Measurements from ENCODE around the gene OTUD3. TPM values are rescaled to one million over a fixed set of nuclear protein-coding genes. Genes with fewer than 3 reads are reported as not detected.
A peak's percentile ranks its signal among the peaks of the same experiment; 100 is the strongest.

OTUD3 gene
- total and polyA plus RNA-seq, 9 of the 15 experiments (the other 6 are each of a cell fraction or from before 2014, with no cell fraction given): 2.0 to 16.6 (median 11.0) TPM

DNA sequence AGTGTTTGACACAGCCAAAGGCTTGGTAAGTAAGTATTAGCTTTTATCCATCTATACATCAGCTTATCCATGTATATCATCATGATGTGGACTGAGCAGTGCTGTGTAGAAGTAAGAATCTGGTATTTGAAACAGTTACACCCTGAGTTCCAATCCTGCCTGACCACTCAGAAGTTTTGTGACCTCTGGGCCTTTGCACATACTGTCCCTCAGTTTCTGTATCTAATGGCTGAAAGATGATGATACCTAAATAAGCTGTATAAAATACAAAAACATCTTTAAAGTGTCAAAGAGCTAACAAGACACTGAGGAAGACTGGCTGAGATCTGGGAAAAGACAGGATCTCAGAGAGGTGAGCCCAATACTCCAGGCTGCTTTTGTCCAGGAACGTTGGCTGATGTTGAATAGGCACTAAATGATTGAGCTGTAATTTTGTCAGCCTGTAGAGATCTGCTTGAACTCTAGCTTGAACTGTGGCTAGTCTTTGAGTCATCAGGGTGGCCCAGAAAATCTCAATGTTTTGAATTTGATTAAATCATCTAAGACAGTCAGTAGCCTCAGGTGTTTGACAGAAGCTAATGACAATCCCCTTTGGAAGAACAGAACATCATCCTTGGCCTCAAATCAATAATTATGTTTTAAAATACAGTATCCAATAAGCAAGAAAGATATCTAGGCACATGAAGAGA, 20.2 kb upstream of the OTUD3 start:
- ATAC-seq (no peak), DNase-seq (ENCODE audit: extremely low read depth in 1 of 4, low spot score in 3 of 4) (no peak), FAIRE-seq (no peak)
- ChIA-PET CTCF (ENCODE audit: low intra/inter-chr PET ratio) (interaction anchor here (0.5 kb wide), 1 partner anchor 63 kb away, joined by 7 read pairs; no protein-coding TSS in a partner anchor), POLR2A (interaction anchor here (0.7 to 2.2 kb wide), 4 partner anchors 10 to 467 kb away, joined by 3 to 6 read pairs (median 4); no protein-coding TSS in a partner anchor)
- Histone ChIP-seq H3K9ac (ENCODE audit: insufficient read depth in 1 of 2, low read depth in 2 of 2, low read length in 2 of 2) (no peak overlapping the region), H3K27me3 (ENCODE audit: control insufficient read depth in 2 of 2, insufficient read depth in 2 of 2, low read length in 2 of 2) (peaks cover 2 to 9% of the 10 kb centered on the region in 2 experiments; a peak in 3 of 5 replicates), H4K20me1 (replicated peaks; ENCODE audit: control insufficient read depth, insufficient read depth, low read length) (no peaks in the 10 kb centered on the region; the same call in 1 of the 2 replicates), H3K79me2 (ENCODE audit: control insufficient read depth, insufficient read depth, low read length) (no peaks in the 10 kb centered on the region), H2AFZ (ENCODE audit: low read depth, low read length) (no peak overlapping the region), H3K9me1 (ENCODE audit: control insufficient read depth, insufficient read depth, low read length) (no peaks in the 10 kb centered on the region), H3K4me3 (no peak overlapping the region), H3K9me3 (replicated peaks; ENCODE audit: control insufficient read depth, insufficient read depth, low read depth, low read length) (no peaks in the 10 kb centered on the region; the same call in 1 of the 2 replicates), H3K36me3 (ENCODE audit: control insufficient read depth, insufficient read depth, low read length) (no peaks in the 10 kb centered on the region), H3K27ac (ENCODE audit: extremely low read depth, low read depth, low read length) (no peak overlapping the region), H3K4me2 (ENCODE audit: insufficient read depth, low read length) (no peak overlapping the region), H3K4me1 (replicated peaks in 1 of 2; ENCODE audit: control insufficient read depth in 2 of 2, insufficient read depth in 2 of 2, low read length in 2 of 2) (peaks cover 0 to 13% of the 10 kb centered on the region in 2 experiments; a peak in 2 of 5 replicates)
- in situ Hi-C loops (cut with MboI) (no loop called here), intact Hi-C loops (cut with micrococcal nuclease) (no loop called here)
- TF ChIP-seq SMARCC2 (IDR thresholded peaks at IDR 0.05; ENCODE audit: low read depth) (no peak), RBM25 (IDR thresholded peaks at IDR 0.05; ENCODE audit: low read depth, low read length, severe bottlenecking) (peak; percentile 95)
- 10% methylated on average over 1 of the region's 1 CpG for WGBS (ENCODE audit: insufficient coverage, low coverage, missing lambda C conversion rate)
- BruUV-seq (replicated peaks): no TSS peak

DNA sequence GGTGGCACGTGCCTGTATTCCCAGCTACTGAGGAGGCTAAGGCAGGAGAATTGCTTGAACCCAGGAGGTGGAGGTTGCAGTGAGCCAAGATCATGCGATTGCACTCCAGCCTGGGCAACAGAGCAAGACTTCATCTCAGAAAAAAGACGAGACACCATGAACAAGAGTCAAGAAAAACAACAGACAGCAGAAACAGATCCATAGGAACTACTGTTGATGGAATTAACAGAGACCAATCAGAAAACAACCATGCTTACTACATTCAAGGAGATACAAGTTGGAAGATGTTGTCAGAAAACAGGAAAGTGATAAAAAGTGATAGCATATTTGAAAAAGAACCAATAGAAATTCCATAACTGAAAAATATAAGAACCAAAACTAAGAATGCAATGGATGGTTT, 19.3 kb upstream of the OTUD3 start:
- H3K79me2 ChIP-seq (ENCODE audit: control insufficient read depth, insufficient read depth, low read length): no peaks in the 10 kb centered on the region
- ChIA-PET CTCF (ENCODE audit: low intra/inter-chr PET ratio) (no interaction called here), POLR2A (interaction anchor here (2.2 kb wide), 1 partner anchor 15 kb away, joined by 6 read pairs; no protein-coding TSS in a partner anchor)
- H3K4me3 ChIP-seq: no peak overlapping the region
- no peak overlapping the region for H3K4me2 ChIP-seq (ENCODE audit: insufficient read depth, low read length)
- ATAC-seq: no peak
- peaks cover 5 to 11% of the 10 kb centered on the region in 2 experiments; a peak in 3 of 5 replicates for H3K27me3 ChIP-seq (ENCODE audit: control insufficient read depth in 2 of 2, insufficient read depth in 2 of 2, low read length in 2 of 2)
- WGBS (ENCODE audit: insufficient coverage, low coverage, missing lambda C conversion rate): 6% methylated on average over 3 of the region's 3 CpGs
- no peaks in the 10 kb centered on the region; the same call in 1 of the 2 replicates for H4K20me1 ChIP-seq (replicated peaks; ENCODE audit: control insufficient read depth, insufficient read depth, low read length)
- in situ Hi-C loops (cut with MboI): no loop called here
- no peak for DNase-seq (ENCODE audit: extremely low read depth in 1 of 4, low spot score in 3 of 4)
- H3K9ac ChIP-seq (ENCODE audit: insufficient read depth in 1 of 2, low read depth in 2 of 2, low read length in 2 of 2): no peak overlapping the region
- no TSS peak for BruUV-seq (replicated peaks)
- intact Hi-C loops (cut with micrococcal nuclease): no loop called here
- no peak overlapping the region for H2AFZ ChIP-seq (ENCODE audit: low read depth, low read length)
- H3K4me1 ChIP-seq (replicated peaks in 1 of 2; ENCODE audit: control insufficient read depth in 2 of 2, insufficient read depth in 2 of 2, low read length in 2 of 2): peaks cover 0 to 13% of the 10 kb centered on the region in 2 experiments; a peak in 2 of 5 replicates
- H3K9me3 ChIP-seq (replicated peaks; ENCODE audit: control insufficient read depth, insufficient read depth, low read depth, low read length): no peaks in the 10 kb centered on the region; the same call in 1 of the 2 replicates
- no peaks in the 10 kb centered on the region for H3K36me3 ChIP-seq (ENCODE audit: control insufficient read depth, insufficient read depth, low read length)
- H3K9me1 ChIP-seq (ENCODE audit: control insufficient read depth, insufficient read depth, low read length): no peaks in the 10 kb centered on the region
- no peak overlapping the region for H3K27ac ChIP-seq (ENCODE audit: extremely low read depth, low read depth, low read length)
- FAIRE-seq: no peak
- TF ChIP-seq MTA2 (IDR thresholded peaks at IDR 0.05; ENCODE audit: low read depth): no peak
- TF ChIP-seq, protein P1, sequence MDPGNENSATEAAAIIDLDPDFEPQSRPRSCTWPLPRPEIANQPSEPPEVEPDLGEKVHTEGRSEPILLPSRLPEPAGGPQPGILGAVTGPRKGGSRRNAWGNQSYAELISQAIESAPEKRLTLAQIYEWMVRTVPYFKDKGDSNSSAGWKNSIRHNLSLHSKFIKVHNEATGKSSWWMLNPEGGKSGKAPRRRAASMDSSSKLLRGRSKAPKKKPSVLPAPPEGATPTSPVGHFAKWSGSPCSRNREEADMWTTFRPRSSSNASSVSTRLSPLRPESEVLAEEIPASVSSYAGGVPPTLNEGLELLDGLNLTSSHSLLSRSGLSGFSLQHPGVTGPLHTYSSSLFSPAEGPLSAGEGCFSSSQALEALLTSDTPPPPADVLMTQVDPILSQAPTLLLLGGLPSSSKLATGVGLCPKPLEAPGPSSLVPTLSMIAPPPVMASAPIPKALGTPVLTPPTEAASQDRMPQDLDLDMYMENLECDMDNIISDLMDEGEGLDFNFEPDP (CRISPR knock-in tag; IDR thresholded peaks at IDR 0.05): no peak
- TF ChIP-seq AFF1 (IDR thresholded peaks at IDR 0.05; ENCODE audit: low read depth in 1 of 2, partially characterized antibody in 2 of 2): peak in 1 of 2 experiments; percentile 86
